A673 (cell line): Measurements from ENCODE around the gene MCM8. TPM values are rescaled to one million over a fixed set of nuclear protein-coding genes. Genes with fewer than 3 reads are reported as not detected.

Experiments
- BruUV-seq: library from RNA; stranded (reverse); fragments of 400-500 nt; replicated peaks from 2 replicates; lab custom pipeline; 2021; lab: Mats Ljungman, UMichigan
- CTCF ChIA-PET: fragments of 300-600 bp; sonication (Branson Sonifier 250); formaldehyde crosslinking; loops from one replicate; lab custom pipeline; 2022; ENCODE audit warnings: antibody characterized with exemption; lab: Charles Lee
- POLR2A ChIA-PET: fragments of 300-600 bp; sonication (Branson Sonifier 250); formaldehyde crosslinking; loops from one replicate; lab custom pipeline; 2022; ENCODE audit warnings: antibody characterized with exemption; ENCODE audit not compliant: low non-redundant PET; lab: Charles Lee
- DNase-seq: peaks from one replicate; pipeline ENCODE4 v3.0.0-alpha.2; 2015; ENCODE audit warnings: low spot score
- H3K27ac ChIP-seq: fragments of 200-600 bp; sonication (generic); 2 replicates; pipeline ENCODE4 v1.5.1; 2016; ENCODE audit warnings: mixed run types, low read depth, mild to moderate bottlenecking, mixed read lengths, antibody characterized with exemption, low read length; ENCODE audit not compliant: poor library complexity, severe bottlenecking
- H3K27me3 ChIP-seq: fragments of 200-600 bp; sonication (generic); replicated peaks from 2 replicates; pipeline ENCODE4 v1.6.1; 2017; ENCODE audit warnings: mixed run types, low read depth, mild to moderate bottlenecking, mixed read lengths, antibody characterized with exemption, low read length; ENCODE audit not compliant: insufficient read depth, poor library complexity
- H3K36me3 ChIP-seq: fragments of 200-600 bp; sonication (generic); 2 replicates; pipeline ENCODE4 v1.6.1; 2016; ENCODE audit warnings: mixed run types, mild to moderate bottlenecking, mixed read lengths, antibody characterized with exemption, low read length; ENCODE audit not compliant: insufficient read depth, poor library complexity, severe bottlenecking
- H3K4me1 ChIP-seq: fragments of 200-600 bp; sonication (generic); 2 replicates; pipeline ENCODE4 v1.6.1; 2017; ENCODE audit warnings: mixed run types, mild to moderate bottlenecking, mixed read lengths, antibody characterized with exemption, low read length; ENCODE audit not compliant: insufficient read depth, poor library complexity, severe bottlenecking
- H3K4me3 ChIP-seq: fragments of 200-600 bp; sonication (generic); 2 replicates; pipeline ENCODE4 v1.5.1; 2016; ENCODE audit warnings: low read depth, mixed run types, mild to moderate bottlenecking, mixed read lengths, low read length; ENCODE audit not compliant: poor library complexity, severe bottlenecking
- H3K9me3 ChIP-seq: fragments of 200-600 bp; sonication (generic); 2 replicates; pipeline ENCODE4 v1.6.1; 2016; ENCODE audit warnings: mixed run types, low read depth, mild to moderate bottlenecking, mixed read lengths, antibody characterized with exemption, low read length; ENCODE audit not compliant: poor library complexity, severe bottlenecking
- EZH2 ChIP-seq: fragments of 200-600 bp; sonication (generic); IDR thresholded peaks from 2 replicates; pipeline ENCODE4 v1.6.1; 2017; ENCODE audit warnings: borderline replicate concordance, low read depth, mild to moderate bottlenecking, mixed read lengths, antibody characterized with exemption, low read length; ENCODE audit not compliant: poor library complexity, severe bottlenecking
- intact Hi-C: fragments of 100-400 bp; cut with micrococcal nuclease; formaldehyde crosslinking; loops from one replicate; pipeline ENCODE4 v1.10.0; 2022; ENCODE audit not compliant: unreplicated experiment
- total RNA-seq: library from RNA; stranded (reverse); gene quantifications from 2 replicates; pipeline ENCODE4 v1.2.3, GENCODE V29; 2021
- TF ChIP-seq, protein P1 (sequence below): fragments of 300-800, 200-600 bp; sonication (generic); conservative IDR thresholded peaks from 2 replicates; pipeline ENCODE4 v1.5.1; 2017; ENCODE audit warnings: low read depth, mild to moderate bottlenecking, antibody characterized with exemption, low read length, moderate library complexity, mixed read lengths

The MCM8 gene
- total RNA-seq, 1 experiment from 2014 or later, result 56.4 TPM

GRCh38 chr20:5920581-5920980, 29.9 kb upstream of the MCM8 start:
- Histone ChIP-seq H3K36me3 (no peaks in the 10 kb centered on the region), H3K27me3 (no peaks in the 10 kb centered on the region), H3K27ac (no peak overlapping the region), H3K9me3 (no peaks in the 10 kb centered on the region), H3K4me1 (no peaks in the 10 kb centered on the region), H3K4me3 (no peak overlapping the region)
- POLR2A ChIA-PET, result no interaction called here
- no peak for TF ChIP-seq EZH2
- TF ChIP-seq, protein P1, sequence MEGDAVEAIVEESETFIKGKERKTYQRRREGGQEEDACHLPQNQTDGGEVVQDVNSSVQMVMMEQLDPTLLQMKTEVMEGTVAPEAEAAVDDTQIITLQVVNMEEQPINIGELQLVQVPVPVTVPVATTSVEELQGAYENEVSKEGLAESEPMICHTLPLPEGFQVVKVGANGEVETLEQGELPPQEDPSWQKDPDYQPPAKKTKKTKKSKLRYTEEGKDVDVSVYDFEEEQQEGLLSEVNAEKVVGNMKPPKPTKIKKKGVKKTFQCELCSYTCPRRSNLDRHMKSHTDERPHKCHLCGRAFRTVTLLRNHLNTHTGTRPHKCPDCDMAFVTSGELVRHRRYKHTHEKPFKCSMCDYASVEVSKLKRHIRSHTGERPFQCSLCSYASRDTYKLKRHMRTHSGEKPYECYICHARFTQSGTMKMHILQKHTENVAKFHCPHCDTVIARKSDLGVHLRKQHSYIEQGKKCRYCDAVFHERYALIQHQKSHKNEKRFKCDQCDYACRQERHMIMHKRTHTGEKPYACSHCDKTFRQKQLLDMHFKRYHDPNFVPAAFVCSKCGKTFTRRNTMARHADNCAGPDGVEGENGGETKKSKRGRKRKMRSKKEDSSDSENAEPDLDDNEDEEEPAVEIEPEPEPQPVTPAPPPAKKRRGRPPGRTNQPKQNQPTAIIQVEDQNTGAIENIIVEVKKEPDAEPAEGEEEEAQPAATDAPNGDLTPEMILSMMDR, result no peak
- CTCF ChIA-PET, result no interaction called here
- BruUV-seq, result no TSS peak
- no peak for DNase-seq
- intact Hi-C loops, result no loop called here

DNA sequence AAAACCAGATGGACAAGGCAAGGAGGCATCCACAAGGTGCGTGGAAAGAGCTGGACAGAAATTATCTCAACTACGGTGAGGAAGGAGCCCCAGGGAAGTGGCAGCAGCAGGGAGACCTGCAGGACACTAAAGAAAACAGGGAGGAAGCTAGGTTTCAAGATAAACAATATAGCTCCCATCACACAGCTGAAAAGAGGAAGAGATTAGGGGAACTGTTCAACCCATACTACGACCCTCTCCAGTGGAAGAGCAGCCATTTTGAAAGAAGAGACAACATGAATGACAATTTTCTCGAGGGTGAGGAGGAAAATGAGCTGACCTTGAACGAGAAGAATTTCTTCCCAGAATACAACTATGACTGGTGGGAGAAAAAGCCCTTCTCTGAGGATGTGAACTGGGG, 27.0 kb upstream of the MCM8 start:
- ChIA-PET POLR2A (interaction anchor here (0.5 kb wide), 1 partner anchor 83 kb away, joined by 3 read pairs; no protein-coding TSS in a partner anchor), CTCF (no interaction called here)
- Histone ChIP-seq H3K27ac (no peak overlapping the region), H3K4me1 (no peaks in the 10 kb centered on the region), H3K36me3 (no peaks in the 10 kb centered on the region), H3K27me3 (no peaks in the 10 kb centered on the region), H3K9me3 (no peaks in the 10 kb centered on the region), H3K4me3 (no peak overlapping the region)
- intact Hi-C loops, result no loop called here
- BruUV-seq, result no TSS peak
- DNase-seq, result no peak
- TF ChIP-seq, protein P1, result no peak
- TF ChIP-seq EZH2, result no peak

- ChIA-PET POLR2A (no interaction called here), CTCF (no interaction called here)
- Histone ChIP-seq H3K4me1 (no peaks in the 10 kb centered on the region), H3K9me3 (no peaks in the 10 kb centered on the region), H3K4me3 (no peak overlapping the region), H3K27me3 (no peaks in the 10 kb centered on the region), H3K36me3 (no peaks in the 10 kb centered on the region), H3K27ac (no peak overlapping the region)
- intact Hi-C loops, result no loop called here
- TF ChIP-seq, protein P1, result no peak
- no peak for TF ChIP-seq EZH2
- BruUV-seq, result no TSS peak
- no peak for DNase-seq
These were observed 24.9 kb upstream of the MCM8 start for GRCh38 chr20:5925551-5925950.
